A549 (cell line): ENCODE data around the gene UBE2K. TPM values are rescaled to one million over a fixed set of nuclear protein-coding genes. Genes with fewer than 3 reads are reported as not detected.

ENCODE experiments used
- ATAC-seq, 2 experiments: fragments of 200-7000 bp in 1 of 2; fragments of >200 bp in 1 of 2; cut with Nextera tagmentation in 1 of 2; cut with Tn5 transposase in 1 of 2; 3 replicates each; pipeline versions ENCODE4 v1.8.0 to v1.9.1; 2018 to 2020; ENCODE audit warnings: mild to moderate bottlenecking in 1 of 2, moderate library complexity in 1 of 2
- CTCF ChIA-PET: fragments of 300-600 bp; sonication (Branson Sonifier 250); formaldehyde crosslinking; extraction: SDS; loops from one replicate; lab custom pipeline; 2021; ENCODE audit warnings: antibody characterized with exemption, inconsistent platforms; lab: Yijun Ruan, JAX
- POLR2A ChIA-PET: fragments of 350-600 bp; formaldehyde crosslinking; extraction: SDS; loops from one replicate; lab custom pipeline; 2021; ENCODE audit warnings: antibody characterized with exemption, inconsistent platforms; lab: Yijun Ruan, JAX
- DNase-seq, 2 experiments: peaks; one replicate each; pipeline versions ENCODE4 v3.0.0 to v3.0.0-alpha.2; 2011 to 2016; ENCODE audit warnings: low read depth in 1 of 2, low spot score in 1 of 2
- FAIRE-seq: peaks from 2 replicates; lab custom pipeline; 2011; peaks lifted over from hg19 to GRCh38; lab: Jason Lieb, UNC
- H3K27ac ChIP-seq, 2 experiments: fragments of >200 bp; sonication (Bioruptor Twin); formaldehyde crosslinking; 3 replicates each; pipeline ENCODE4 v1.5.1; 2016 to 2017
- H3K4me1 ChIP-seq: fragments of >200 bp; sonication (Bioruptor Twin); formaldehyde crosslinking; 3 replicates; pipeline ENCODE4 v1.6.1; 2016
- H3K4me2 ChIP-seq: fragments of >200 bp; sonication (Bioruptor Twin); formaldehyde crosslinking; 3 replicates; pipeline ENCODE4 v1.6.1; 2016
- H3K4me3 ChIP-seq: fragments of >200 bp; sonication (Bioruptor Twin); formaldehyde crosslinking; 3 replicates; pipeline ENCODE4 v1.5.1; 2016
- H3K9me3 ChIP-seq: fragments of >200 bp; sonication (Bioruptor Twin); formaldehyde crosslinking; 3 replicates; pipeline ENCODE4 v1.6.1; 2016
- CHD2 ChIP-seq: fragments of 150-350 bp; IDR thresholded peaks from 2 replicates; pipeline ENCODE4 v1.6.1; 2014; ENCODE audit warnings: low read length; ENCODE audit not compliant: partially characterized antibody
- EHF ChIP-seq: fragments of 250-450 bp; sonication (Bioruptor Pico); IDR thresholded peaks from 2 replicates; pipeline ENCODE4 v1.5.0; 2020; ENCODE audit warnings: mild to moderate bottlenecking
- EP300 ChIP-seq, 2 experiments: fragments of >200 bp; sonication (Bioruptor Twin); formaldehyde crosslinking; IDR thresholded peaks; 2 replicates in 1 of 2; 3 replicates in 1 of 2; pipeline ENCODE4 v1.6.1; 2016 to 2017
- FOSB ChIP-seq: fragments of 250-450 bp; sonication (Bioruptor Pico); IDR thresholded peaks from 2 replicates; pipeline ENCODE4 v1.5.0; 2020; ENCODE audit warnings: mild to moderate bottlenecking, moderate library complexity
- FOXS1 ChIP-seq: fragments of 250-450 bp; sonication (Bioruptor Pico); IDR thresholded peaks from 2 replicates; pipeline ENCODE4 v1.5.0; 2020; ENCODE audit warnings: mild to moderate bottlenecking, moderate library complexity
- GATA3 ChIP-seq: IDR thresholded peaks from 2 replicates; pipeline ENCODE4 v1.6.1; 2012; ENCODE audit warnings: borderline replicate concordance
- KDM5A ChIP-seq: fragments of 200-600 bp; sonication (generic); IDR thresholded peaks from 2 replicates; pipeline ENCODE4 v1.6.1; 2016; ENCODE audit warnings: antibody characterized with exemption, mild to moderate bottlenecking
- MAFK ChIP-seq: fragments of 450-650 bp; IDR thresholded peaks from 2 replicates; pipeline ENCODE4 v1.6.1; 2014; ENCODE audit not compliant: partially characterized antibody
- MAX ChIP-seq: IDR thresholded peaks from 2 replicates; pipeline ENCODE4 v1.6.1; 2012
- MAZ ChIP-seq: fragments of 150-350 bp; IDR thresholded peaks from 2 replicates; pipeline ENCODE4 v1.6.1; 2014; ENCODE audit warnings: antibody characterized with exemption, low read depth, low read length, borderline replicate concordance
- NPAS2 ChIP-seq: fragments of 250-450 bp; sonication (Bioruptor Pico); IDR thresholded peaks from 2 replicates; pipeline ENCODE4 v1.8.0; 2022; ENCODE audit warnings: mild to moderate bottlenecking, moderate library complexity, borderline replicate concordance
- POLR2A ChIP-seq: IDR thresholded peaks from 2 replicates; pipeline ENCODE4 v1.6.1; 2012; ENCODE audit warnings: mild to moderate bottlenecking, low read length
- RAD21 ChIP-seq, 2 experiments: fragments of >200 bp in 1 of 2; sonication (Bioruptor Twin) in 1 of 2; formaldehyde crosslinking in 1 of 2; IDR thresholded peaks in 1 of 2; conservative IDR thresholded peaks in 1 of 2; 2 replicates in 1 of 2; 3 replicates in 1 of 2; pipeline ENCODE4 v1.6.1; 2012 to 2018; ENCODE audit warnings: inconsistent platforms in 1 of 2
- REST ChIP-seq: fragments of 200-600 bp; sonication (generic); IDR thresholded peaks from 2 replicates; pipeline ENCODE4 v1.6.1; 2016; ENCODE audit warnings: antibody characterized with exemption, mild to moderate bottlenecking, moderate library complexity
- SMC3 ChIP-seq: fragments of >200 bp; sonication (Bioruptor Twin); formaldehyde crosslinking; IDR thresholded peaks from 3 replicates; pipeline ENCODE4 v1.6.1; 2018; ENCODE audit warnings: inconsistent platforms
- SREBF2 ChIP-seq: fragments of 450-650 bp; IDR thresholded peaks from 2 replicates; pipeline ENCODE4 v1.6.1; 2014; ENCODE audit warnings: mild to moderate bottlenecking, moderate library complexity
- ZC3H11A ChIP-seq: fragments of 450-650 bp; IDR thresholded peaks from 2 replicates; pipeline ENCODE4 v1.6.1; 2014; ENCODE audit warnings: antibody characterized with exemption, mild to moderate bottlenecking
- WGBS: methylation state at CpG from one replicate; pipeline ENCODE4 v1.1.6; 2017; ENCODE audit errors: missing lambda C conversion rate; 5-methylcytosine and 5-hydroxymethylcytosine counted together
- polyA plus RNA-seq, 4 experiments: library from polyadenylated mRNA; depleted of rRNA in 3 of 4; stranded (reverse); fragments of >200 nt; fragmentation: RNase III in 1 of 4; extraction: RNeasy Plus Mini Kit Qiagen cat#74134 plus additional on column Dnase treatment in 1 of 4; gene quantifications; 2 replicates in 3 of 4; 3 replicates in 1 of 4; pipeline ENCODE4 v1.2.3, GENCODE V29; 2011 to 2017
- TF ChIP-seq, protein P1 (sequence below): IDR thresholded peaks from 2 replicates; pipeline ENCODE4 v1.6.1; 2012
- TF ChIP-seq, protein P2 (sequence below): fragments of 250-450 bp; sonication (Bioruptor Pico); IDR thresholded peaks from 2 replicates; pipeline ENCODE4 v1.5.0; 2020; ENCODE audit warnings: low read depth, mild to moderate bottlenecking, moderate library complexity
- TF ChIP-seq, protein P3 (sequence below): fragments of 150-350 bp; IDR thresholded peaks from 2 replicates; pipeline ENCODE4 v1.6.1; 2014; ENCODE audit warnings: low read depth, mild to moderate bottlenecking, low read length
- TF ChIP-seq, protein P4 (sequence below): fragments of 450-650 bp; IDR thresholded peaks from 2 replicates; pipeline ENCODE4 v1.6.1; 2014; ENCODE audit warnings: antibody characterized with exemption
- TF ChIP-seq, protein P5 (sequence below): fragments of >200 bp; sonication (Bioruptor Twin); formaldehyde crosslinking; IDR thresholded peaks from 3 replicates; pipeline ENCODE4 v1.5.1; 2016

UBE2K gene
- polyA plus RNA-seq, 2 of the 4 experiments (the other 2 are of a cell fraction) = 103 to 130 TPM

DNA sequence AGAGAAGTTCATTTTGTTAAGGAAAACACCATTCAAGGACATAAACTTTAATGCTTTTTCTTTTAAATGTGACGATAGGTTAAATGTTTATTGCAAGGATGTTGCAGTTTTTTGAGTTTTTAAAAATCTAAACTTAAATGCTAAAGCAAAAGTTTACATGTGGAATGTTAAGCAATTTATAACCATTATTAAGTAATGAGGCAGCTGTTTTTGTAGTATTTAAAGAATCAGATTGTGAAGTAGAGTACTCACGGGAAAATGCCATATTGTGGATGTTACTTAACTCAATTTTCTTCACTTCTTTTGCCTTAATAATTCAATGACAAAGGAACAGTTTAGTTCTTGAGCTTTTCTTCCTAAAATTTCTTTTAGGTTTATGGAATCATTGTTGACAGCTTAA is 43.5 kb downstream of the UBE2K start:
- no peaks in the 10 kb centered on the region for H3K9me3 ChIP-seq
- TF ChIP-seq, protein P1, sequence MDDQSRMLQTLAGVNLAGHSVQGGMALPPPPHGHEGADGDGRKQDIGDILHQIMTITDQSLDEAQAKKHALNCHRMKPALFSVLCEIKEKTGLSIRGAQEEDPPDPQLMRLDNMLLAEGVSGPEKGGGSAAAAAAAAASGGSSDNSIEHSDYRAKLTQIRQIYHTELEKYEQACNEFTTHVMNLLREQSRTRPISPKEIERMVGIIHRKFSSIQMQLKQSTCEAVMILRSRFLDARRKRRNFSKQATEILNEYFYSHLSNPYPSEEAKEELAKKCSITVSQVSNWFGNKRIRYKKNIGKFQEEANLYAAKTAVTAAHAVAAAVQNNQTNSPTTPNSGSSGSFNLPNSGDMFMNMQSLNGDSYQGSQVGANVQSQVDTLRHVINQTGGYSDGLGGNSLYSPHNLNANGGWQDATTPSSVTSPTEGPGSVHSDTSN = no peak
- TF ChIP-seq FOSB (no peak), MAZ (no peak), SREBF2 (no peak), POLR2A (no peak), ZC3H11A (no peak), NPAS2 (CRISPR knock-in tag) (no peak), CHD2 (no peak), KDM5A (no peak), FOXS1 (CRISPR knock-in tag) (no peak), GATA3 (no peak), EHF (CRISPR knock-in tag) (no peak), MAX (no peak), SMC3 (no peak), EP300 (IDR thresholded peaks at IDR 0.05) (no peak)
- TF ChIP-seq, protein P2, sequence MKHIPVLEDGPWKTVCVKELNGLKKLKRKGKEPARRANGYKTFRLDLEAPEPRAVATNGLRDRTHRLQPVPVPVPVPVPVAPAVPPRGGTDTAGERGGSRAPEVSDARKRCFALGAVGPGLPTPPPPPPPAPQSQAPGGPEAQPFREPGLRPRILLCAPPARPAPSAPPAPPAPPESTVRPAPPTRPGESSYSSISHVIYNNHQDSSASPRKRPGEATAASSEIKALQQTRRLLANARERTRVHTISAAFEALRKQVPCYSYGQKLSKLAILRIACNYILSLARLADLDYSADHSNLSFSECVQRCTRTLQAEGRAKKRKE = no peak
- TF ChIP-seq, protein P3, sequence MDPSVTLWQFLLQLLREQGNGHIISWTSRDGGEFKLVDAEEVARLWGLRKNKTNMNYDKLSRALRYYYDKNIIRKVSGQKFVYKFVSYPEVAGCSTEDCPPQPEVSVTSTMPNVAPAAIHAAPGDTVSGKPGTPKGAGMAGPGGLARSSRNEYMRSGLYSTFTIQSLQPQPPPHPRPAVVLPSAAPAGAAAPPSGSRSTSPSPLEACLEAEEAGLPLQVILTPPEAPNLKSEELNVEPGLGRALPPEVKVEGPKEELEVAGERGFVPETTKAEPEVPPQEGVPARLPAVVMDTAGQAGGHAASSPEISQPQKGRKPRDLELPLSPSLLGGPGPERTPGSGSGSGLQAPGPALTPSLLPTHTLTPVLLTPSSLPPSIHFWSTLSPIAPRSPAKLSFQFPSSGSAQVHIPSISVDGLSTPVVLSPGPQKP = no peak
- TF ChIP-seq, protein P4, sequence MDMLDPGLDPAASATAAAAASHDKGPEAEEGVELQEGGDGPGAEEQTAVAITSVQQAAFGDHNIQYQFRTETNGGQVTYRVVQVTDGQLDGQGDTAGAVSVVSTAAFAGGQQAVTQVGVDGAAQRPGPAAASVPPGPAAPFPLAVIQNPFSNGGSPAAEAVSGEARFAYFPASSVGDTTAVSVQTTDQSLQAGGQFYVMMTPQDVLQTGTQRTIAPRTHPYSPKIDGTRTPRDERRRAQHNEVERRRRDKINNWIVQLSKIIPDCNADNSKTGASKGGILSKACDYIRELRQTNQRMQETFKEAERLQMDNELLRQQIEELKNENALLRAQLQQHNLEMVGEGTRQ = no peak
- TF ChIP-seq, all 56 proteins: peak for 0
- H3K27ac ChIP-seq = no peak overlapping the region
- CTCF ChIA-PET = no interaction called here
- H3K4me2 ChIP-seq = no peak overlapping the region
- no peak for FAIRE-seq
- no peak overlapping the region for H3K4me3 ChIP-seq
- POLR2A ChIA-PET = no interaction called here
- 94% methylated on average over 2 of the region's 2 CpGs for WGBS
- no peaks in the 10 kb centered on the region for H3K4me1 ChIP-seq
- DNase-seq = no peak
- no peak for ATAC-seq

DNA sequence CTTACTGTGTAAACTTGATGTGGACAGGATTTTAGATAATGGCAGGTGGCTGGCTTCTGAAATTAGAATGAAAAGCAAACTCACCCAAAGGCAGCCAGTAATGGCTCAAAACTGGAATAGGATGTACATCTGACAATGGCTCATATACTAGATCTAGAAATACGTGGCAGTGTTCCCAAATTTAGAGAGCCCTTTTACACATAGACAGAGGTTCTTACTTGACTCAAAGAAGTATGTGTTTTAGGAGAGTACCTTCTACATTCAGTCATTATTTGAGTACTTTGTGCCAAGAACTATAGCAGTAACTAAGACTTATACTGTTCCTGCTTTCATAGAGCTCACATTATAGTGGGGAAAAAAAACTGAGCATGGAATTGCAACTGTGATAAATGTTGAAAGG is 48.0 kb downstream of the UBE2K start:
- WGBS = 81% methylated on average over 1 of the region's 1 CpG
- no peak for ATAC-seq
- H3K4me3 ChIP-seq = no peak overlapping the region
- DNase-seq = no peak
- no peak overlapping the region for H3K27ac ChIP-seq
- no peaks in the 10 kb centered on the region for H3K4me1 ChIP-seq
- FAIRE-seq = no peak
- CTCF ChIA-PET = no interaction called here
- no peaks in the 10 kb centered on the region for H3K9me3 ChIP-seq
- no peak overlapping the region for H3K4me2 ChIP-seq
- TF ChIP-seq CHD2 = no peak
- TF ChIP-seq, protein P1 = no peak
- TF ChIP-seq, protein P4 = no peak
- TF ChIP-seq POLR2A = no peak
- no peak for TF ChIP-seq GATA3
- TF ChIP-seq RAD21 (conservative IDR thresholded peaks at IDR 0.05 in 1 of 2, IDR thresholded peaks at IDR 0.05 in 1 of 2) = no peak
- TF ChIP-seq, protein P2 = no peak
- TF ChIP-seq, protein P5, sequence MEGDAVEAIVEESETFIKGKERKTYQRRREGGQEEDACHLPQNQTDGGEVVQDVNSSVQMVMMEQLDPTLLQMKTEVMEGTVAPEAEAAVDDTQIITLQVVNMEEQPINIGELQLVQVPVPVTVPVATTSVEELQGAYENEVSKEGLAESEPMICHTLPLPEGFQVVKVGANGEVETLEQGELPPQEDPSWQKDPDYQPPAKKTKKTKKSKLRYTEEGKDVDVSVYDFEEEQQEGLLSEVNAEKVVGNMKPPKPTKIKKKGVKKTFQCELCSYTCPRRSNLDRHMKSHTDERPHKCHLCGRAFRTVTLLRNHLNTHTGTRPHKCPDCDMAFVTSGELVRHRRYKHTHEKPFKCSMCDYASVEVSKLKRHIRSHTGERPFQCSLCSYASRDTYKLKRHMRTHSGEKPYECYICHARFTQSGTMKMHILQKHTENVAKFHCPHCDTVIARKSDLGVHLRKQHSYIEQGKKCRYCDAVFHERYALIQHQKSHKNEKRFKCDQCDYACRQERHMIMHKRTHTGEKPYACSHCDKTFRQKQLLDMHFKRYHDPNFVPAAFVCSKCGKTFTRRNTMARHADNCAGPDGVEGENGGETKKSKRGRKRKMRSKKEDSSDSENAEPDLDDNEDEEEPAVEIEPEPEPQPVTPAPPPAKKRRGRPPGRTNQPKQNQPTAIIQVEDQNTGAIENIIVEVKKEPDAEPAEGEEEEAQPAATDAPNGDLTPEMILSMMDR = no peak
- no peak for TF ChIP-seq MAFK
- no peak for TF ChIP-seq REST
- TF ChIP-seq, all 56 proteins: peak for 0
- POLR2A ChIA-PET = no interaction called here
